Inflammatory macrophage treated with lipopolysaccharide for 1 hour (primary cell): Measurements from ENCODE around the gene DIAPH3.

ENCODE experiments used
- DNase-seq, 2 donors: peaks; one replicate each; pipeline ENCODE4 v3.0.0-alpha.2; 2020 to 2022

The DIAPH3 gene

GRCh38 chr13:59701261-59701660, 462.5 kb downstream of the DIAPH3 start:
- DNase-seq, result no peak

GRCh38 chr13:59700281-59700680, 463.4 kb downstream of the DIAPH3 start:
- no peak for DNase-seq

GRCh38 chr13:59696271-59696670, 467.5 kb downstream of the DIAPH3 start:
- DNase-seq, result no peak

- no peak for DNase-seq
Measured at GRCh38 chr13:59691501-59692066, 472.1 kb downstream of the DIAPH3 start.

- no peak for DNase-seq
Measured at GRCh38 chr13:59690857-59691500, 472.7 kb downstream of the DIAPH3 start.

- no peak for DNase-seq
Measured at GRCh38 chr13:59689057-59689456, 474.7 kb downstream of the DIAPH3 start.

GRCh38 chr13:59686798-59687394, 476.8 kb downstream of the DIAPH3 start:
- DNase-seq, result no peak

- no peak for DNase-seq
Measured at GRCh38 chr13:59684105-59684504, 479.6 kb downstream of the DIAPH3 start.

- no peak for DNase-seq
Measured at GRCh38 chr13:59681636-59682311, 482.0 kb downstream of the DIAPH3 start.

GRCh38 chr13:59680429-59681024, 483.2 kb downstream of the DIAPH3 start:
- peak in 1 of 2 donors; percentile 29 for DNase-seq

- DNase-seq, result no peak
Measured at GRCh38 chr13:59679254-59679653, 484.5 kb downstream of the DIAPH3 start.

- DNase-seq, result peak; percentile 26 to 76
Measured at GRCh38 chr13:59677966-59678814, 485.5 kb downstream of the DIAPH3 start.

- no peak for DNase-seq
Measured at GRCh38 chr13:59677430-59677829, 486.3 kb downstream of the DIAPH3 start.

GRCh38 chr13:59674616-59675015, 489.1 kb downstream of the DIAPH3 start:
- no peak for DNase-seq

GRCh38 chr13:59673286-59673685, 490.4 kb downstream of the DIAPH3 start:
- no peak for DNase-seq

GRCh38 chr13:59672445-59672844, 491.3 kb downstream of the DIAPH3 start:
- DNase-seq, result no peak

GRCh38 chr13:59671881-59672280, 491.8 kb downstream of the DIAPH3 start:
- DNase-seq, result peak in 1 of 2 donors; percentile 25

GRCh38 chr13:59666504-59666903, 497.2 kb downstream of the DIAPH3 start:
- peak in 1 of 2 donors; percentile 51 for DNase-seq

- no peak for DNase-seq
Measured at GRCh38 chr13:59665732-59666131, 498.0 kb downstream of the DIAPH3 start.

GRCh38 chr13:59665184-59665583, 498.5 kb downstream of the DIAPH3 start:
- DNase-seq, result no peak

- no peak for DNase-seq
Measured at GRCh38 chr13:59664586-59664985, 499.1 kb downstream of the DIAPH3 start.

- no peak for DNase-seq
Measured at GRCh38 chr13:59663707-59664106, 500.0 kb downstream of the DIAPH3 start.

GRCh38 chr13:59660582-59660981, 503.1 kb downstream of the DIAPH3 start:
- no peak for DNase-seq
